HFF-Myc (cell line): ENCODE results near the gene ELN.

Experiments
- DNase-seq: peaks from one replicate; pipeline ENCODE4 v3.0.0-alpha.2; 2011; ENCODE audit warnings: low read depth; ENCODE audit errors: extremely low read depth
- H3K4me3 ChIP-seq: replicated peaks from 2 replicates; pipeline ENCODE4 v1.5.1; 2011; ENCODE audit warnings: low read depth, mild to moderate bottlenecking, control low read depth, low read length
- TF ChIP-seq, protein P1 (sequence below): IDR thresholded peaks from 2 replicates; pipeline ENCODE4 v1.5.1; 2012; ENCODE audit warnings: mild to moderate bottlenecking, low read depth, low read length, control low read depth; ENCODE audit errors: missing control alignments

ELN gene

DNA sequence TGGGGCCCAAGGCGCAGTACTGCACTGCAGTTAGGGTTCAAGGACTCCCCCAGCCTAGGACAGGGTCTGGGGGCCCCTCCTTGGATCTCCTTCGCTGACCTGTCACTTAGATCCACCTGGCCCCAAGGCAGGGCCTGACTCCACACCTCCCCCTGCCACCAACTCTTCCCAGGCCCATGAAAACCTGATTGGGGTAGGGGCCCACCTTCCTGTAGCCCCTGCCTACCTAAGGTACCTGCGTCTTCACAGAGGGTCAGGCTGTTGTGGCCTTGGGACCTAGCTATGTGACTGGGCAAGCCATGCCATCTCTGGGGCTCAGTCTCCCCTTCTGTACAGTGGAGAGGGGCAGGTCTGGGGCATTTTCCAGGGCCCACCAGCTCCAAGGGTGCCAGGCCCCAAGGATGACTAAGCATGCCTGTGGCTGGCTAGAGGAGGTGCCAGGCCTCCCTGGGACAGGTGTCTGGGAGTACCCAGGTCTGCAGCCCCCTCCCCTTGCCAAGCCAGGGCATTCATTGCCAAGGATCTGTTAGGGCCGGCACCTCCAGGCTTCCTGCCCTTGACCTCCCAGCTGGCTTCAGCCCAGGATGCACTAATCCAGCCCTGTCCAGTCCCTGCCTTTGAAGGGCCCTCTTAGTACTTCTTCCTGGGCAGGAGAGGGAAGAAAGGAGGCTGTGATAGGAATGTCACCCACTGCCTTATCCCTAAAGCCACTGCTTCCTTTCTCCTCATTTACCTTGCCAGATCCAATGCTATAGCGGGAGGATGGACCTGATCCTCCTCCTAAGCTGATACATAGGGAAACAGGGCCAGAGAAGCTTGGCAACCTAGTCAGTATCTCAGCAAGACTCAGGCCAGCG lies 57.0 kb downstream of the ELN start:
- no peak for DNase-seq
- TF ChIP-seq, protein P1, sequence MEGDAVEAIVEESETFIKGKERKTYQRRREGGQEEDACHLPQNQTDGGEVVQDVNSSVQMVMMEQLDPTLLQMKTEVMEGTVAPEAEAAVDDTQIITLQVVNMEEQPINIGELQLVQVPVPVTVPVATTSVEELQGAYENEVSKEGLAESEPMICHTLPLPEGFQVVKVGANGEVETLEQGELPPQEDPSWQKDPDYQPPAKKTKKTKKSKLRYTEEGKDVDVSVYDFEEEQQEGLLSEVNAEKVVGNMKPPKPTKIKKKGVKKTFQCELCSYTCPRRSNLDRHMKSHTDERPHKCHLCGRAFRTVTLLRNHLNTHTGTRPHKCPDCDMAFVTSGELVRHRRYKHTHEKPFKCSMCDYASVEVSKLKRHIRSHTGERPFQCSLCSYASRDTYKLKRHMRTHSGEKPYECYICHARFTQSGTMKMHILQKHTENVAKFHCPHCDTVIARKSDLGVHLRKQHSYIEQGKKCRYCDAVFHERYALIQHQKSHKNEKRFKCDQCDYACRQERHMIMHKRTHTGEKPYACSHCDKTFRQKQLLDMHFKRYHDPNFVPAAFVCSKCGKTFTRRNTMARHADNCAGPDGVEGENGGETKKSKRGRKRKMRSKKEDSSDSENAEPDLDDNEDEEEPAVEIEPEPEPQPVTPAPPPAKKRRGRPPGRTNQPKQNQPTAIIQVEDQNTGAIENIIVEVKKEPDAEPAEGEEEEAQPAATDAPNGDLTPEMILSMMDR, result no peak

DNA sequence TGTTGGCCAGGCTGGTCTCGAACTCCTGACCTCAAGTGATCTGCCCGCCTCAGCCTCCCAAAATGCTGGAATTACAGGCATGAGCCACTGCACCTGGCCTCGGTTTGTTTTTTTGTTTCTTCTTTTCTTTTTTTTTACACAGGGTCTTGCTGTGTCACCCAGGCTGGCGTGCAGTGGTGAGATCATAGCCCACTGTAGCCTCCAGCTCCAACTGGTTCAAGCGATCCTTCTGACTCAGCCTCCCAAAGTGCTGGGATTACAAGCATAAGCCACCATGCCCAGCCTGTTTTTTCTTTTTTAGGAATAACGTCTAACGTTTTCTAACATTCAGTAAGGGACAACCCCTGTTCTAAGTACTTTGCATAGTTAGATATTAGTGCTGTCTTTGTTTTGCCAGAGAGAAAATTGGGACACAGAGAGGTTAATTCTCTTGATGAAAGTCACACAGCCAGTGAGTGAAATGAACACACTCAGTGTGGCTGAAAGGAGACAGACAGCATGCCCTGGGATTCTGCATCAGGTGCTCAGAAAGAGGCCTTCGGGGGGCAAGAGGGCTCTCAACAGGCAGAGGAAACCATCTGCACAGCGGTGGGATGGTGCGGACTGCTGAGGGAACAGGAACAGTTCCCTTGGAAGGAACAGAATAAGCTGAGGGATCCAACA lies 59.9 kb downstream of the ELN start:
- TF ChIP-seq, protein P1, result no peak
- no peak overlapping the region for H3K4me3 ChIP-seq
- DNase-seq, result no peak

More for the DNA sequence above, 57.0 kb downstream of the ELN start:
- peak overlapping the region; percentile 68 for H3K4me3 ChIP-seq

DNA sequence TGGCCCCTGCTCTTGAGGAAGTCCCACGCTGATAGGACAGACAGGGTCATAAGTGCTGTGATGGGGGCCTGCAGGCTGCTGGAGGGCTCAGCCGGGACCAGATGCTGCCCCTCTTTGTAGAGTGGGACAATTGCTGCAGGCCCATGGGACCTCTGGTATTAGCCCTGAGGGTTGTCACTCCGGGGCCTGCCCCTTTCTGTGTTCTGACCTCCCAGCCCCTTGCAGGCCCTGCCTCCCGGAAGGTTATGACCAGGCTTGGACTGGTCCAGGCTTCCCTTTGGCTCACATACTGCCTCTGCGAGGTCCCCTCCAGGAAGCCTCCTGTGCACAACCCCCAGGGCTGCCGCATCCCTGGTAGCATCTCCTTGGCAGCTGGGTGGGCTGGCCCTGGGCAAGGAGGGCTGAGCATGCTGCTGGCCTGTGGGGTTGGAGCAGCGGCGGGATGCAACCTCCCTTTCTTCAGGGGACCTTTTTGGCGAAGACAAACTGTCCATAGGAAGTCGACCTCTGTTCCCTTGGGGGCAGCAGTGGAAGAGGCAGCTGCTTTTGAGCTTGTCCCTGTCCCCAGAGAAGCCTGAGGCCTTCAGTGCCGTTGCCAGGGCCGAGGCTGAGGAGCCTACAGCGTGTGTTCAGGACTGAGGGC lies 64.5 kb downstream of the ELN start:
- TF ChIP-seq, protein P1, result no peak
- H3K4me3 ChIP-seq, result no peak overlapping the region
- DNase-seq, result no peak

DNA sequence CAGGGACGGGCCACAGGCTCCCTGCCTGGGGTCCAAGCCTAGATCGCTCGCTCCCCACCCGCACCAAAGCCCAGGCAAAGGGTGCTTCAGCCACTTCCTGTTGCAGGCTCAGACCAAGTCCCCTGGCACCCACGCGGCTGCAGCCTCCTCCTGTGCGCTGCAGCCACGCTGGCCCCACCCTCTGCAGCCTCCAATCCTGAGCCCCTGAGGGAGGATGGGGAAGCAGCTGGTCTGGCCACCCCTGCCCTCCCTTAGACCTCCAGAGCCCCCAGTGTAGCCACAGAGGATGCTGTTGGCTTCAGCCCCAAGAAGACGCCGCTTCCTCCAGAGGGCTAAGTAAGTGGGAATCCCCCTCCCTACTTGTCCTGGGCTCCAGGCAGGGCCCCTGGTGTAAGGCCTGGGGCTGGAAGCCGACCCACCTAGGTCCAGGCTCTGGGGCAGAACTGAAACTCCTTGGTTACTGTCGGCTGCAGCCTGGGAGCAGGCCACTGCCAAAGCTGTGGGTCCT lies 65.0 kb downstream of the ELN start:
- no peak for DNase-seq
- H3K4me3 ChIP-seq, result no peak overlapping the region
- TF ChIP-seq, protein P1, result no peak

DNA sequence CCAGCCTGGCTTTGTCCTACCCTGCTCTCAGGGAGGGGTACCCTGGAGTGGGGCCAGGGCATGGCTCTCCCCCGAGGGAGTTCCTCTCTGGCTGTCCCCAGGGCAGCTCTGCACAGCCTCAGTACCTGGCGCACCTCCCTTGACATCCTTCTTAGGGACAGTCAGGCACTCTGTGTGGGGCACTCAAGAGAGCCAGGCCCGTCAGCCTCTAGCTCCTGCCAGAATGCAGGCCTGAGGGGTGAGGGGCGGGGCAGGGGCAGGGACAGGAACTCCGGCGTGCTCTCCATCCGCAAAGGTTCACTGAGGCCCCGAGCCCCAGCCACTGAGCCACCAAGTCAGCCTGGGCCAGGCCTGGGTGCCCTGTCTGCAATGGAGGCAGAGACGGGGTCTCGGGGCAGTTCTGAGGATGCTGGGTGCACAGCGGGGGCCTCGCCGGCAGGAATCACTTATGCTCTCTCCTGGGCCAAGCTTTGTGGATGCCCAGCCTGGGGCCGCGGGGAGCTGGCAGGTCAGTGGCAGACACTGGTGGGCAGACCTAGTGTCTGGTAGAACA lies 65.8 kb downstream of the ELN start:
- no peak overlapping the region for H3K4me3 ChIP-seq
- TF ChIP-seq, protein P1, result no peak
- DNase-seq, result no peak
